Osteocyte (in vitro differentiated cells): ENCODE results near the gene NEUROG1. TPM values are rescaled to one million over a fixed set of nuclear protein-coding genes. Genes with fewer than 3 reads are reported as not detected.

ENCODE experiments used
- DNase-seq: peaks from one replicate; pipeline ENCODE4 v3.0.0; 2021; ENCODE audit warnings: mixed read lengths; ENCODE audit not compliant: unreplicated experiment; ENCODE audit errors: extremely low spot score
- H3K27ac Mint-ChIP-seq: one replicate; pipeline ENCODE4 v1.8.0; 2021; ENCODE audit warnings: mild to moderate bottlenecking, mixed read lengths; ENCODE audit not compliant: unreplicated experiment
- H3K27me3 Mint-ChIP-seq: one replicate; pipeline ENCODE4 v1.8.0; 2021; ENCODE audit warnings: mixed read lengths; ENCODE audit not compliant: unreplicated experiment
- H3K36me3 Mint-ChIP-seq: one replicate; pipeline ENCODE4 v1.8.0; 2021; ENCODE audit warnings: mixed read lengths; ENCODE audit not compliant: unreplicated experiment
- H3K4me1 Mint-ChIP-seq: one replicate; pipeline ENCODE4 v1.8.0; 2021; ENCODE audit warnings: mixed read lengths; ENCODE audit not compliant: unreplicated experiment
- H3K4me3 Mint-ChIP-seq: one replicate; pipeline ENCODE4 v1.8.0; 2021; ENCODE audit warnings: mild to moderate bottlenecking, moderate library complexity, mixed read lengths; ENCODE audit not compliant: unreplicated experiment
- H3K9me3 Mint-ChIP-seq: one replicate; pipeline ENCODE4 v1.8.0; 2021; ENCODE audit warnings: mixed read lengths; ENCODE audit not compliant: unreplicated experiment
- CTCF ChIP-seq: fragments of 200-600 bp; sonication (generic); IDR thresholded peaks from 2 replicates; pipeline ENCODE4 v1.5.0; 2021; ENCODE audit warnings: antibody characterized with exemption, mild to moderate bottlenecking, moderate library complexity
- total RNA-seq: library from RNA; stranded (reverse); gene quantifications from 2 replicates; pipeline ENCODE4 v1.2.1, GENCODE V29; 2021

Gene NEUROG1
- total RNA-seq, 1 donor from 2014 or later = not detected

- Mint-ChIP-seq H3K27ac (no peak within 1 kb of the TSS), H3K27me3 (peaks cover 66% of the 10 kb centered on the region), H3K9me3 (no peaks in the 10 kb centered on the region), H3K36me3 (no peaks in the 10 kb centered on the region), H3K4me1 (peaks cover 6% of the 10 kb centered on the region), H3K4me3 (peak within 1 kb of the TSS; percentile 69)
- TF ChIP-seq CTCF = no peak
- no peak for DNase-seq
These were observed 43.0 kb upstream of the NEUROG1 start, which contains the start of gene CXCL14 for GRCh38 chr5:135578685-135579341. Gene CXCL14 (minus strand): TSS chr5:135578991. CDS start chr5:135578778, 213 bp downstream.

GRCh38 chr5:135578305-135578684 lies 42.5 kb upstream of the NEUROG1 start:
- no peaks in the 10 kb centered on the region for H3K36me3 Mint-ChIP-seq
- no peak for DNase-seq
- H3K27me3 Mint-ChIP-seq = peaks cover 61% of the 10 kb centered on the region
- peaks cover 6% of the 10 kb centered on the region for H3K4me1 Mint-ChIP-seq
- H3K9me3 Mint-ChIP-seq = no peaks in the 10 kb centered on the region
- TF ChIP-seq CTCF = no peak
- no peak overlapping the region for H3K4me3 Mint-ChIP-seq
- H3K27ac Mint-ChIP-seq = no peak overlapping the region

GRCh38 chr5:135577421-135577820 lies 41.7 kb upstream of the NEUROG1 start:
- Mint-ChIP-seq H3K27ac (no peak overlapping the region), H3K27me3 (peaks cover 52% of the 10 kb centered on the region), H3K9me3 (no peaks in the 10 kb centered on the region), H3K36me3 (no peaks in the 10 kb centered on the region), H3K4me3 (no peak overlapping the region), H3K4me1 (peaks cover 6% of the 10 kb centered on the region)
- TF ChIP-seq CTCF = no peak
- no peak for DNase-seq

DNA sequence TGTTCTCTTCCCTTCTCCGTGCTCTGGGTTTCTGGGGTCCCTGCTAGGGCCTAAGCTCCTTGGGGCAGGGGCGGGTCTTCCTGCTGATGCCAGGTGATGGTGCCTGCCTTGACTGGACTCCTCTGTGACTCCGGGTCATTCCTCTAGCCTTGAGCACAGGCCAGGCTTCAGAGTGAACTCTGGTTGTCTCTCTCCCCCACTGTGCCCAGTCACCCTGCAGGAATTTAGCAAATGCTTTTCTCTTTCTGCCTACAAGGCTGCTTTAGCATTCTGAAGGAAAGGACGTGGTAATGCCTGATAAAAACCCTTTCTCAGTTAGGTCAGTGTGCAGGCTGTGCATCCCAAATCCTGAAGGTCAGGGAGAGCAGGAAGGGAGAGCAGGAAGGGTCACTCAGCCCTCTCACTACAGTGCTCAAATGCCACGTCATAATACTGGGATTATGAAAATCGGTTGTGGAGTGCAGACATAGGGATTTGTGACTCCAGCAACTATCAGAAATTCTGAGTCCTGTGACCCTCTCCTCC lies 40.4 kb upstream of the NEUROG1 start:
- H3K4me3 Mint-ChIP-seq = no peak overlapping the region
- no peaks in the 10 kb centered on the region for H3K9me3 Mint-ChIP-seq
- no peak for TF ChIP-seq CTCF
- H3K4me1 Mint-ChIP-seq = peaks cover 6% of the 10 kb centered on the region
- no peak for DNase-seq
- H3K36me3 Mint-ChIP-seq = no peaks in the 10 kb centered on the region
- no peak overlapping the region for H3K27ac Mint-ChIP-seq
- H3K27me3 Mint-ChIP-seq = peaks cover 40% of the 10 kb centered on the region

DNA sequence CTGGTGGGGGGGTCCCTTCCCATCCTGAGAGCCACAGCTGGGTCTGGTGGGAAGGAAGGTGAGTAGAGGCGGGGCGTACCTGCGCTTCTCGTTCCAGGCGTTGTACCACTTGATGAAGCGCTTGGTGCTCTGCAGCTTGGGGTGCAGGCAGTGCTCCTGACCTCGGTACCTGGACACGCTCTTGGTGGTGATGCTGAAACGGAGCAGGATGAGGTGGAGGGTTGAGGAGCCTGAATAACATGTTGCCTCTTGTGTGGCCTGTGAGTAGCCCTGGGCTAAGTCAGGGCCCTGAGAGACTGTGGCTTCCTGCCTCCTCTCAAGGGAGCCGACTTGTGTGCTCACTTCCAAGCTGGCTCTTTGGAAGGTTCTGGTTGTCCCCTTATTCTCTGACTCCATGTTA lies 38.7 kb upstream of the NEUROG1 start:
- TF ChIP-seq CTCF = no peak
- Mint-ChIP-seq H3K4me1 (peaks cover 6% of the 10 kb centered on the region), H3K27ac (no peak overlapping the region), H3K36me3 (no peaks in the 10 kb centered on the region), H3K4me3 (no peak overlapping the region), H3K27me3 (peaks cover 27% of the 10 kb centered on the region), H3K9me3 (no peaks in the 10 kb centered on the region)
- DNase-seq = no peak
